GM19035 (cell line): ENCODE data around the gene SNCAIP.
A peak's percentile ranks its signal among the peaks of the same experiment; 100 is the strongest.
"Not testable (repeated sequence)": the region's sequence is repeated elsewhere in the genome, so short reads cannot be mapped to it uniquely, and the experiment has no call there.

Experiments used
- ATAC-seq: cut with Tn5 transposase; IDR thresholded peaks from one replicate; pipeline ENCODE4 v1.9.1; 2021; ENCODE audit not compliant: unreplicated experiment

Gene SNCAIP

DNA sequence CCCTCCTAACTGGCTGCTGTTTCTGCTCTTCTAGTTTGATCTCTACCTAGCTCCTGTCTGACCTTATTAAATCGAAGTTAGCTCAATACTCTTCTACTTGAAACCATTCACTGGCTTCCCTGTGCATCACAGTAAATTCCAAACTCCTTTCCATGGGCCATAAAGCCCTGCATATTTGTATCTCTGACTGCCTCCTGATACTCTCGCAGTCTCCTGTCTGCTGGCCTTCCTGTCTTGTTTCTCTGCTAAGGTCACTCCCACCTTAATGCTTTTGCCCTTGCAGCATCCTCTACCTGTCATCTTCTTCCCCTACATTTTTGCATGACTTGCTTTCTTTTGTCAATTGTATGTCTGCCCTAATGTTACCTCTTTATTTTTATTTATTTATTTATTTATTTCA lies 44.8 kb downstream of the SNCAIP start:
- no peak for ATAC-seq

DNA sequence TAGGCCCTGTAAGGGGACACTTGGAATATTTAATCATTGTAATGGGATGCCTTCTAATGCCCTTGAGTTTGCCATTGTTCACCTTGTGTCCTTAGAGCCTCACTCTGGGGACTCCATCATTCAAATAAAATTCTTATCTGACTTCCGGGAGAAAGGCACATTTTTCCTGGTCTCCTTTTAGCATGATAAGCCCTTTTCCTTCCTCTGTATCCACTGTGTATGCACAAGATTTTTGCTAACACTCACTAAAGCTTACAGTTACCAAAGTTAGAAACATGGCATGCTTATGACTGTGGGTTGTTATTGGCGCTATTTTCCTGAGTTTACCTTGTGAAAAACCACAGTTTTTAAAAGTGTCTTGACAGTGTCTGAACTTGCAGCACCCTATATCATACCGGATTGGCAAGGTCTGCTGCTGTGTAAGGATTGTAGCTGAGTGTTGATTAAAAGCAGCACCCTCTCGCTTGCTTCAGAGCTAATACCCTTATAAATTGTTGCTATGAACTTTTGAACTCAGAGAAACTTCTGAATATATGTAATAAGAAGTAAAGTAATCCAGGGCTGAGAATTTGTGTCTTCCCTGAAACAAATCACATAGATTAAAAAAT lies 46.4 kb downstream of the SNCAIP start:
- no peak for ATAC-seq

GRCh38 chr5:122362361-122362760 lies 50.3 kb downstream of the SNCAIP start:
- no peak for ATAC-seq

GRCh38 chr5:122363623-122364022 lies 51.6 kb downstream of the SNCAIP start:
- no peak for ATAC-seq

- peak; percentile 50 for ATAC-seq
Measured at GRCh38 chr5:122366501-122366900, 54.5 kb downstream of the SNCAIP start.

- no peak for ATAC-seq
Measured at GRCh38 chr5:122367456-122367855, 55.4 kb downstream of the SNCAIP start.

DNA sequence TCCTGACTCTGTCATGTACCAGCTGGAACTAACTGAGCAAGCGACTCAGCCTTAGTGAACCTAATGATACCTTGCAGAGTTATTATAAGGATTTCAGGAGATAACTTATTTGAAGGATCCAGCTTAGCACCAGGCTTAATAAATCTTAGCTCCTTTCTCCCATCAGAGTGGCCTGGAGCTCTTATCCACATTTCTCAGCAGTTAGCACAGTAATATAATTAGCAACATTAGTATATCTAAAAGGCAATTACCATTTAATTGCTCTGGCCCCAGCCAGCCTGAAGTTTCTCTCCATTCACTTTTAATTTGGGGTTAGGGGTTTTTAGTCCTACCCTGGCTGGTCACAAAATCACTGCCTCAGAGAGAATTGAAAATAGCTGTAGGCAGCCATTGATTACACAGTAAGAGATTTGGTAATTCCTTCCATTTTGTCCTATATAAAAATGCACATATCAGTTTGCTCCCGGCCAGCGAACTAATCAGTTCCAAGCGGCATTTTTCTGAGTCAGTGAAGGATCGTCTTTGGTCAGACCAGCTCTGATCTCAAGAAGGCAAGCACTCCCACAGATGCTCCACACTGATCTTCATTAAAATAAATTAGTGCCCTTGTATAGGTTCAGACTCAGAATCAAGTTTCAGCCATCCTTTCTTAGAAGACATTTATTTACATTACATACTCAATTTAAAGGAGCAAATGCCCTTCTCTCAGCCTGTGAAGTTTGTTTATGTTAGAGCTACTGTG lies 56.6 kb downstream of the SNCAIP start:
- no peak for ATAC-seq

- no peak for ATAC-seq
Measured at GRCh38 chr5:122369253-122369815, 57.3 kb downstream of the SNCAIP start.

- no peak for ATAC-seq
Measured at GRCh38 chr5:122371511-122372151, 59.6 kb downstream of the SNCAIP start.

GRCh38 chr5:122374110-122374509 lies 62.1 kb downstream of the SNCAIP start:
- no peak for ATAC-seq

DNA sequence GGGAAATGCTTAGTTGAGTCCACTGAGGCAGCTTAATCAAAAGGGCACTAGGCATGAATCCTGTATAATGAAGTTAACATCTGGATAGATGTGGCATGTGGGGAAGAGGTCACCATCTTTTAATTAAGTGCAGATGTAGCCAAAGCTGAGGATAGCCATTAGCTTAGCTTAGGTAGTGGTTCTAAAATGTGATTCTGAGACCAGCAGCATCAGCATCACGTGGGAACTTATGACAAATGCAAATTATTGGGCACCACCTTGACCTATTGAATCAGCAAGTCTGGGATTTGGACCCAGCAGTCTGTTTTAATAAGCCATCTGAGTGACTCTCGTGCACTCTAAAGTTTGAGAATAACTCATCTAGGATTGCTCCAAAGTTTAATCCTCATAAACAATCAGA lies 63.8 kb downstream of the SNCAIP start:
- no peak for ATAC-seq

DNA sequence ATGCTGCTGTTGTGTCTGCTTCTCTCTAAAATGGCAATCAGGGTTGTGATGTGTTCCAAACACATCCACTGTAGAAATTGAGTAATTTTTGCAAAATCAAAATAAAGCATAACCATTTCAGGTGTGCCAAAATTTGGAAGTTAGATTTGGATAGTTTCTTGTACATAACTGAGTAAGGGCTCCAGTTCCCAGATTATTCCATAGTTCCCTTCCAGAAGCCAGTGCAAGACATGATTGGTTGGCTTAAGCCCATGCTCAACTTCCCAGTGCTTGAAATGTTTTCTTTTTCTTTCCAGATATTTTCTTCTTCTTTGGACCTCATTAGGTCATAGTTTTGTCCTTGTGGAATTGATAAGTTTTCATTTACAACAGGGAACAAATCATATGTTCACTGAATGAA lies 64.2 kb downstream of the SNCAIP start:
- ATAC-seq, result no peak

DNA sequence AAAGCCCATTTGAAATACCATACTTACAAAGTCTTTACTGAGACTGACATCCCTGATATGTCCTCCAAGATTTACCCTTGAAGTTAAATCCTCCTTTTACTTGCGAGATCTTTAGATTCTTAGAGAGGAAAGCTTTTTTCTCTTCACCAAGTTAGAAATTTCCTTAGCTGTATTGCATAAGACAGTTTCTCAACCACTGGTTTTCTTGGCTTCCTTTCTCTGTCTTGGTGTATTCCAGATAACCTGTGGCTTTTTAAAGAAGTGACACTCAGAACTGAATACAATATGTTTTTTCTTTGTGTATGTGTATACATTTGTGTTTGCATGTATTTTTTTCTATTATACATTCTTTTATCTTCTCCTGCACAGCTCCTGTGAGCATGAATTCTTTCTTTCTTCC lies 65.0 kb downstream of the SNCAIP start:
- no peak for ATAC-seq

DNA sequence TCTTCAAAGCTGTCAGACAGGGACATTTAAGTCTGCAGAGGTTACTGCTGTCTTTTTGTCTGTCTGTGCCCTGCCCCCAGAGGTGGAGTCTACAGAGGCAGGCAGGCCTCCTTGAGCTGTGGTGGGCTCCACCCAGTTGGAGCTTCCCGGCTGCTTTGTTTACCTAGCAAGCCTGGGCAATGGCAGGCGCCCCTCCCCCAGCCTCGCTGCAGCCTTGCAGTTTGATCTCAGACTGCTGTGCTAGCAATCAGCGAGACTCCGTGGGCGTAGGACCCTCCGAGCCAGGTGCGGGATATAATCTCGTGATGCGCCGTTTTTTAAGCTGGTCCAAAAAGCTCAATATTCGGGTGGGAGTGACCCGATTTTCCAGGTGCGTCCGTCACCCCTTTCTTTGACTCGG lies 70.9 kb downstream of the SNCAIP start:
- not testable (repeated sequence) for ATAC-seq

GRCh38 chr5:122384739-122385235 lies 72.8 kb downstream of the SNCAIP start:
- no peak for ATAC-seq

- no peak for ATAC-seq
Measured at GRCh38 chr5:122385286-122385685, 73.2 kb downstream of the SNCAIP start.

GRCh38 chr5:122385808-122386207 lies 73.8 kb downstream of the SNCAIP start:
- ATAC-seq, result no peak

DNA sequence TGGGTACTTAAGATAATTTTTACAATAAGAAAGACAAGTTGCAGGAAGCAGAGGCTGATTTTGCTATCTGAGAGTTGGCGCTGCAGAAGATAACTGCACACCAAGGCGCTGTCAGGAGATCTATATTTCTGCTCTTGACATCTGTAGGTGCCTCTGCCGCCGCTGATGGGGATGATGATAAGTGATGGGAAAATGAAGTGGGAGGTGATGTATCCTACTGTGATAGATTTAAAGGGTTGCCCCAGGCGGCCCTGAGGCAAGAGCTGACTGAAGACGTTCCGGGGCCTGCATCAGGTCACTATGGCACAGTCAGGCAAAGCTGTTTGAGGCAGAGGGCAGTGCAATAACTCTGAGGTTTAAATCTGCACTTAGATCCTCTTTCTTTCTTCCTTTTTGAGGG lies 78.1 kb downstream of the SNCAIP start:
- no peak for ATAC-seq

DNA sequence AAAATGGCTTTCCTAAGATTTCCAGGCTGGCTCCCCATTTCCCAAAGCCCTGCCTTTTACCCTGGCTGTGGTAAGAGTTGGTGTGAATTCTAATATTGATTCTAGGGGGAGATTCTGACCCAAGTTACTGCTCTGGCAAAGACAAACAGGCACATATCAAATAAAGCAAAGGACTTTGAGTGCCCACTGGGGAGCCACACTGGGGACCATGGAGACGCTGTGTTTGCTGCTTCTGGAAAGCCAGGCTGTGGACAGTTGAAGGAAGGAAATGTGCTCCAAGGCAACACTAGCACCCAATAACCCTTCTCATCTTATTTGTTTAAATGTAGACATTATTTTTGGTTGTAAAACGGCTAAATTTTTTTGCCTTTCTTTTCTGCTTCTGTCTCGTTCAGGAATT lies 78.7 kb downstream of the SNCAIP start:
- ATAC-seq, result no peak

GRCh38 chr5:122391621-122392020 lies 79.6 kb downstream of the SNCAIP start:
- no peak for ATAC-seq

DNA sequence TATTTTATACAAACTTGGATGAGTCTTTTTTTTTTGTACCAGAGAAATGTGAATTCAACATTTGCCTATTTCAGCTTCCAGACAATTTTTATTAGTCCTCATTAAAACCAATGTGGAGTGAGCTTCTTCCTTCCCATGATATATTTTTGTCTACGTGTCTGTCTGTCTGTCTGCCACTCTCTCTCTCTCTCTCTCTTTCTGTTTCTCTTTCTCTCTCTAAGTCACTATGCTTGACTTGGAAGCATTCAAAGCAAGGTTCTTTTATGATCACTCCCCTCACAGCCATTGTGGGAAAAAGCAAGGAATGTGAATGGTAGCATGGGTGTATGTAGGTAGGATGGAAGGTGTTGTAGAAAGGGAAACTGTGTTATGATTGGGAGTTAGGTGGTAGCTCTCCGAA lies 80.2 kb downstream of the SNCAIP start:
- ATAC-seq, result no peak

GRCh38 chr5:122392824-122393223 lies 80.8 kb downstream of the SNCAIP start:
- no peak for ATAC-seq
